GM21529 (cell line): ENCODE results near the gene ARL4D.
"Not testable (repeated sequence)": the region's sequence is repeated elsewhere in the genome, so short reads cannot be mapped to it uniquely, and the experiment has no call there.

Experiments
- ATAC-seq: cut with Tn5 transposase; IDR thresholded peaks from one replicate; pipeline ENCODE4 v1.9.1; 2021; ENCODE audit not compliant: unreplicated experiment

The ARL4D gene

GRCh38 chr17:43368740-43369506 lies 29.9 kb upstream of the ARL4D start:
- ATAC-seq = peak; percentile 33

DNA sequence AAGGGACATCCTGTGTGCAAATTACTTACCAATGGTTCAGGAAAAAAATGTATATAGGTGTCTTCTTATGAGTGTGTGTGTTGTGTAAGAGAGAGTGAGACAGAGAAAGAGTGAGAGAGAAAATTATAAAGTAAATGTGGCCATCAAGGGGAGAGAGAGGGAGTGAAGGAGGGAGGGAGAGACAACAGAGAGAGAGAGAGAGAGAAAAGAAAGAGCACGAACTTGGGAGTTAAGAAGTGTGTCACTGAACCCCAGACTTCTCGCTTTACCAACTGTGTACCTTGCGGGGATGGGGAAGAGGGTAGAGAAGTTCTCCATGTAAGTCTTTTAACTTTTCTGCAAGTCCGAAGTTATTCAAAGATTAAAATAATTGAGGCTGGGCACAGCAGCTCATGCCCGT lies 28.8 kb upstream of the ARL4D start:
- no peak for ATAC-seq

DNA sequence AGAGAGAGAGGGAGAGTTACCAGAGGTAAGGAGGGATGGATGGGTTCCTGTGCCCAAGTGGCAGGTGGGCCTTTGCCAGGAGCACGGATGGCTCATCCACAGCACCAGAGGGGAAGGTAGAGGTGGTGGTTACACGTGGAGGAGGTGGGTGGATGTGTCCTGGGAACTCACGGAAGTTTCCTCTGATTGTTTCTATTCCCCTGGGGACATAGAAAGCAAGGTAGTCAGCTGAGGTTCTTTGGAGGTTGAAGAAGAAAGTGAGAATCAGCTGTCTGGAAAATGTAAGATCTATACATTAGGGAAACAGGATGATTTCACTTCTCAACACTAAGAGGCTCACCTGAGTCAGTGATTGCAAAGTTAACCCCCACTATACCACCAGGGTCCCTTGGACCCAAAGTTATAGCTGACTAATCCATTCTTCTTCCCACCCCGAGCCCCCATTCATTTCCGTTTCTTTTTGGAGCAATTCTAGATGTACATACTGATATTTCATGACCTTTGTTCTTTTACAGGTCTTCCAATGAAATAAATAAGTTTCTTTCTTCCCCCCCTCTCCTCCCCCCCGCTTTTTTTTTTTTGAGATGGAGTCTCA lies 27.5 kb upstream of the ARL4D start:
- no peak for ATAC-seq

DNA sequence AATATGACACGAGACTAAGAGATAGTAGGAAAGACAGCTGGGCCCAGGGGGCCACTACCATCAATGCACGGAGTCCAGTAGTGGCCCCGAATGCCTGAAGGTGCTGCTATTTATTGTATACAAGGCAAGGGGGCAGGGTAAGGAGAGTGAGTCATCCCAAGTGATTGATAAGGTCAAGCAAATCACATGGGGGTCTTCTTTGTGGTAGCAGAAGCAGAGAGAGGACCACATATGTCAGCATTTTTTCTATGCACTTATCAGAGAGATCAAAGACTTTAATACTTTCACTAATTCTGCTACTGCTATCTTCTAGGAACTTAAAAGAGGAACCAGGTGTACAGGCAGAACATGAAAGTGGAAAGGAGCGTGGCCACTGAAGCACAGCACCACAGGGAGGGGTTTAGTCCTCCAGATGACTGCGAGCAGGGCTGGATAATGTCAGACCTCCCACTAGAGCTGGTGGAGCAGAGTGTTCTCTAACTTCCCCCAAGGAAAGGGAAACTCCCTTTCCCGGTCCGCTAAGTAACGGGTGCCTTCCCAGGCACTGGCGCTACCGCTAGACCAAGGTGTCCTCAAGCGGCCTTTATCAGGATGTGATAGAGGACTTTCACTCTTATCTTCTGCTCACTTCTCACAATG lies 26.4 kb upstream of the ARL4D start:
- ATAC-seq = peak; percentile 34

DNA sequence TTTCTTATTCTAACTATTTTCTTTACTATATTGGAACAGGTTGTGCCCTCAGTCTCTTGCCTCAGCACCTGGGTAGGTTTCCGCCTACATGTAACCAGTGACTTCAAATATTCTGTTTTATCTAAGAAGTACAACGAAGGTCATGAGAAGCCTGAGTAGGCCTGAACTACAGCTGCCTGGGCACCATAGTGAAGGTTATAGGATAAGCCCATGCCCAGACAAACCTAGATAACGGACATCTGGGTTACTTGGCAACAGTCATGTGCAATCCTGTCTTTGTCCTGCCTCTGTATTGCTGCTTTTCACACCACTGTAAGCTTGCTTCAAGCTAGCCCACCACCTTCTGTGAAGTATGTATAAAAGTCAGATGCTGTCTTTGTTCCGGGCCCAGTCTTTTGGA lies 25.4 kb upstream of the ARL4D start:
- no peak for ATAC-seq

DNA sequence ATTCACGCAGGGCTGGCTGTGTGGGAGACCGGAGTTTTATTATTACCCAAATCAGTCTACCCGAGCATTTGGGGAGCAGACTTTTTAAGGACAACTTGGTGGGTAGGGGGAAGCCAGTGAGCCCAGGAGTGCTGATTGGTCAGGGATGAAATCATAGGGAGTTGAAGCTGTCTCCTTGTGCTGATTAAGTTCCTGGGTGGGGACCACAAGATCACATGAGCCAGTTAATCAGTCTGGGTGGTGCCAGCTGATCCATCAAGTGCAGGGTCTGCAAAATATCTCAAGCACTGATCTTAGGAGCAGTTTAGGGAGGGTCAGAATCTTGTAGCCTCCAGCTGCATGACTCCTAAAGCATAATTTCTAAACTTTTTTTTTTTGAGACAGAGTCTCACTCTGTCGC lies 22.9 kb upstream of the ARL4D start:
- not testable (repeated sequence) for ATAC-seq

DNA sequence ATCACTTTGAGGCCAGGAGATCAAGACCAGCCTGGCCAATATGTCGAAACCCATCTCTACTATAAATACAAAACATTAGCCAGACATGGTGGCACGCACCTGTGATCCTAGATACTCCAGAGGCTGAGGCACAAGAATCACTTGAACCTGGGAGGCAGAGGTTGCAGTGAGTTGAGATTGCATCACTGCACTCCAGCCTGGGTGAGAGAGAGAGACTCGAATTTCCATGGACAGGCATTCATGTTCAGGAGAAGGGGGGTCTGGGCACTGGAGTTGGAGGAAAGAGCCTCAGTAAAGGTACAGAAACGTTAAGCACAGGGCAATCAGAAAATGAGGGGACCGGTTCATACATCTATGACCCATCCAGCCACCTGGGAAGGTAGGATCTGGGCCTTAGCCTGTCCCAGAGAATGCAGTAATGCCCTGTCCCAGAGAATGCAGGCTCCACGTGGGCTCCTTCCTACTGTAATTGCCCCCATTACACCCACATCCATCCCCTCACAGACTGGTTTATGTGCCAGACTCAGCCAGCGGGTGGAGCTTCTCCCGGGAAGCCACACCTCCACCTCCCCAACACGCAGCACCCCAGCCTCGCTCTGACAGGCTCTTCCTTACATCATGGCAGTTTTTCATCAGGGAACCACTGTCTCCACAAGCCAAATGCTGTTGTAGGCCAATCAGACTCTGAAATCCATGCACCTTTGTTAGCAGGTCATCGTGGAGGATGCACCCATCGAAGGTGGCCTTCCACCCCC lies 21.6 kb upstream of the ARL4D start:
- ATAC-seq = no peak

DNA sequence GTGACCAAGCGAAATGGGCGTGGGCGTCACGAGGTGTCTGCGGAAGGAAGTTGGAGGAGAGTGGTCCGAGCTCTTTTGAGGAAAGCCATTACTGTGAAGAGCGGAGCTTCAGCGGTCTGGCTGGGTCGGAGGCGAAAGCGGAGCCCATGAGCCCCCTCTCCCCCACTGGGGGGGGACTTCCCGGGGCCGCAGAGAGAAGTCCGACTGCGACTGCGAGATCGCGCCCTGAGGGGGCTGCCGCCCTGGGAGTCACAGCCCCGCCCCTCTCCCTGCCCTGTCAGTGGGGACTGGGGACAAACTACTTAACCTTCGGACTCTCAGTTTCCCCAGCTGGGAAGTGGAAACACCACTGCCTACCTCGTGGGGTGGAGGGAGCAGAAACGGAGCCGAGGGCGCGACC lies 20.0 kb upstream of the ARL4D start:
- ATAC-seq = no peak

GRCh38 chr17:43380307-43380706 lies 18.5 kb upstream of the ARL4D start:
- no peak for ATAC-seq

GRCh38 chr17:43381204-43381603 lies 17.6 kb upstream of the ARL4D start:
- no peak for ATAC-seq

- ATAC-seq = no peak
Measured at GRCh38 chr17:43381621-43382020, 17.2 kb upstream of the ARL4D start.

DNA sequence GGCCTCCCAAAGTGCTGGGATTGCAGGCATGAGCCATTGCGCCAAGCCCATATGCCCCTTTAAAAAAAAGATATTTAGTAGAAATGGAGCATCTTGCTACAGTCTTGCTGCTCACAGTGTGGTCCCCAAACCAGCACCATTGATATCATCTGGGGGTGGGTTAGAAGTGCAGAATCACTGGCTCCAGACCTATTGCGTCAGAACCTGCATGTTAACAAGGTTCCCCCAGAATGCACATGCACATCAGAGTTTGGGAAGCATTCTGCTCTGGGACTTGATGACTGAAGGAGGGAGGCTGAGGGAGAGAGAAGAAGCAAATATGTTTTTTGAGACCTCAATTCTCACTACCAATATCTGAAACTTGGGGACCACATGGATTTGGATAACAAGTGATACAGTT lies 16.0 kb upstream of the ARL4D start:
- no peak for ATAC-seq

DNA sequence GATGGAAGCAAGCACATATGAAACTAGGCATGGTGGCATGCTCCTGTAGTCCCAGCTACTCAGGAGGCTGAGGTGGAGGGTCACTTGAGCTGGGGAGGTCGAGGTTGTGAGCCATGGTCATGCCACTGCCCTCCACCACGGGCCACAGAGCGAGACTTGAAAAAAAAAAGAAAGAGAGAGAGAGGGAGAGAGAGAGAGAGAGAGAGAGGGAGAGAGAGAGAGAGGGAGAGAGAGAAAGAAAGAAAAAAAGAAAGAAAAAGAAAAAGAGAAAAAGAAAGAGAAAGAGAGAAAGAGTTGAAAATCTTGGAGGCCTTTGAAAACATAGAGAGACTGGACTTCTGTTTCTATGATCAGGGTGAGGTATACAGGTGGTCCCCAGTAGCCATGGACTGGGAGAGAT lies 15.4 kb upstream of the ARL4D start:
- no peak for ATAC-seq

GRCh38 chr17:43383826-43384475 lies 14.8 kb upstream of the ARL4D start:
- ATAC-seq = no peak

DNA sequence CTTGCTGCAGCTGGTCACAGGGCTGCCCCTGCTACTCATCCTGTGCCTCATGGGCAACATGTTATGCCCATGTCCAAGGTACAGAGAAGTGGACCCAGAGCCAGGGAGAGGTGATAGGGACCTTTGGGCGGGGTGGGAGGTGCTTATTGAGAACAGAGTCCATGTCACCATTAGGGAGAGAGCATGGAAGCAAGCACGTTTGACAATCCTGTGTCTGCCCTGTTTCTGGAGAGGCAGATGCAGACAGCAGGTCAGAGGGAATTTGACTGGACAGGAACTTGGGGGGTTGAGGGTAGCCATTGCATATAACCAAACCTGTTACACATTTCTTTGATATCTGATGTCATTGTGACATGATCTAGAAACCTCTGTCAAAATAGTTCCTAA lies 14.3 kb upstream of the ARL4D start:
- ATAC-seq = no peak

DNA sequence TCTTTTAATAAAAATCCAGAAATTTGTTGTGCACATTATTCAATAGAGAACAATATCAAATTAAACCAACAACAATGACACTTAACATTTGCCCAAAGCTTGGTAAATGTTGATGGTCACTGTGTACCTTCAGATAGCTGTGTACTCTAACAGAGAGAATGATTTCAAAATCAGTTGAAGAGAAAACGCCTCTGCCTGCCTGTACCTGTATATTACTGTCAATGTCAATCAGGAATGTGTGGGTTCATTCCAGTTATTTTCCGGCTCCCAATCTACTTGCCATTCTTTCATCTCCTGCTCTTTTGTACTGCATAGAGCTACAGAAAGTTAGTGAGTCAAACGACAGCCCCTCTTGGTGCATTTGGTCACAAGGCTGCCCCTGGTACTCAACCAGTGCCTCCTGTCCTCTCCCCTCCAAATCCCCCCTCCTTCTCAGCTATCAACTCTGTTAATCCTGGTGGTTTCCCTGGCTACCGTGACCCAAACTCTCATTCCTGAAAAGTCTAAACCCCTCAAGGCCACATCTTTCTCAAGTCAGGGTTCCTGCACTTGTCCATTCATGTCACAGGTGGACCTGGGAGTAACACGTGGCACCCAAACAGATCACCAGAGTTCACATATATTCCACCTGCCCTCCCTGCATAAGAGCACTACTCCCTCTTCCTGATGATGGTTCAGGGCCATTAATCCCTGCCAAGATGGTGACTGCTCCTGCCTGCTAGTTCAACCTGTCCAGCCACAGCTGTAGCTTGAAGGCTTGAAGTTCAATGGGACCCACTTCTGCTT lies 13.6 kb upstream of the ARL4D start:
- ATAC-seq = no peak

DNA sequence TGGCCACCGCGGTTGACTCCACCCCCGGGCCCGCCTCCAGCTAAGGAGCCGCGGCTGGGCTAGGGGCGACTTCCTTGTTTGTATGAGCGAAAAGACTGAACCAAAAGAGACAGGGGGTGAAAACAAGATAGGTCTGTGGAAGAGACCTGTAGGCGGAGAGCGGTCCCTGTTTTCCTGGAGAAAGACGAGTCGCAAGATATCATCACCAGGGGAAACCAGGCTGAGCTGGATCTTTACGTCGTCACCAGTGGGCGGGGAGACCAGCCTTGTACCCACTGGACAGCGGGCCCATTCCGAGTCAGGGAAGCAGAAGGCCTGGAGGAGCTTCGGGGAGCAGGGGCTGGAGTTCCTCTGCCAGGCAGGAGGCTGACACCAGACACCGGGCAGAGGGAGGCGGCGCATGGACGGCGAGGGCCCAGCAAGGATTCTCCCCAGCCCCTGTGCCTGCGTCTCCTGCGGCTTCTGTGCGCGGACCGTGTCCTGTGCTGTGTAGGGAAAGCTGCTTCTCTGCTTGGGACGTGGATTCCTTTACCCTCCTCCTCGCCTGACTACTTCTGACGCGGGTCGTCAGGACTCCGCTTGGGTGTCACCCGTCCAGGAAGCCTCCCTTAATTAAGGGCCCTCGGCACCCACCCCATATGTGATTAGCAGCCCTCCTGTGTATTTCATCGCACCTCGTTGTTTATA lies 10.3 kb upstream of the ARL4D start:
- peak; percentile 68 for ATAC-seq

- peak; percentile 54 for ATAC-seq
Measured at GRCh38 chr17:43389046-43389947, 9.5 kb upstream of the ARL4D start.

- ATAC-seq = no peak
Measured at GRCh38 chr17:43392397-43392796, 6.4 kb upstream of the ARL4D start.
